ENCODE results near the gene DBR1. TPM values are rescaled to one million over a fixed set of nuclear protein-coding genes. Genes with fewer than 3 reads are reported as not detected.

Gene DBR1
- total and polyA plus RNA-seq, 2 experiments from 2014 or later = 9.7 to 17.2 TPM

DNA sequence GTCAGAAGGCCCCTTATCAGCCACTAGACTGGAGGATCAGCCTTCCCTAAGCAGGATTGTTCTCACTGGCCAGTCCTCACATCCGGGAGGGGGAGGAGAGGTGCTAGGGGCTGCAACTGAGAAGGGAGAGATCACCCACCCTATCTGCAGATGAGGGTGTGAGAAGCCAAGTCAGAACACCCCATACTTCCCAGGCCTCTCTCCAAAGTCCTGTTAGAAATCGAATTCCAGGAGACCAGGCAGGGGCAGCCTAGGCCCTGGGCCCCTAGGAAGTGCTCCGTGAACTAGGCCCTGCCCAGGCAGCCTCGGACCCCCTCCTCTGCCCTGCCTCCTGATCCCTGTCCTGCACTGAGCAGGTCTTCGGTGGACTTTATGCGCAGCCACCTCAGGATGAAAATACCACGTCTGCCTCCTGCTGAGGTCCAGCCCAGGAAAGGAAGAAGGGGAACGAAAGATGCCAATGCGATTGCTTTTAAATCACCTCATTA, 60.2 kb downstream of the DBR1 start:
- no peaks in the 10 kb centered on the region for H3K27me3 ChIP-seq (ENCODE audit: insufficient read depth)
- peaks cover 24% of the 10 kb centered on the region for H3K4me1 Mint-ChIP-seq
- peaks cover 4% of the 10 kb centered on the region for H3K27me3 Mint-ChIP-seq (ENCODE audit: insufficient read depth, low read depth, poor library complexity)
- no peak overlapping the region for H3K27ac ChIP-seq (ENCODE audit: low read depth)
- peak overlapping the region; percentile 90 for H3K4me2 ChIP-seq
- H3F3A ChIP-seq (replicated peaks; ENCODE audit: low read depth) = no peaks in the 10 kb centered on the region
- H3K79me2 ChIP-seq (replicated peaks; ENCODE audit: insufficient read depth) = peaks cover 24% of the 10 kb centered on the region
- no peaks in the 10 kb centered on the region for H3K9me3 Mint-ChIP-seq
- H3K9me2 ChIP-seq (ENCODE audit: insufficient read depth) = no peaks in the 10 kb centered on the region
- peak overlapping the region; percentile 92 for H3K4me3 Mint-ChIP-seq
- H2AFZ ChIP-seq = peak overlapping the region; percentile 96
- peak; percentile 50 for DNase-seq (ENCODE audit: low spot score)
- no peak overlapping the region; the same call in 1 of the 2 replicates for H3K27ac Mint-ChIP-seq
- H4K20me1 ChIP-seq (replicated peaks; ENCODE audit: insufficient read depth) = peaks cover 7% of the 10 kb centered on the region; the same call in 1 of the 2 replicates
- no peaks in the 10 kb centered on the region for H3K36me3 ChIP-seq (ENCODE audit: insufficient read depth)
- peaks cover 23% of the 10 kb centered on the region for H3K4me1 ChIP-seq (ENCODE audit: insufficient read depth)
- TF ChIP-seq, protein P1, sequence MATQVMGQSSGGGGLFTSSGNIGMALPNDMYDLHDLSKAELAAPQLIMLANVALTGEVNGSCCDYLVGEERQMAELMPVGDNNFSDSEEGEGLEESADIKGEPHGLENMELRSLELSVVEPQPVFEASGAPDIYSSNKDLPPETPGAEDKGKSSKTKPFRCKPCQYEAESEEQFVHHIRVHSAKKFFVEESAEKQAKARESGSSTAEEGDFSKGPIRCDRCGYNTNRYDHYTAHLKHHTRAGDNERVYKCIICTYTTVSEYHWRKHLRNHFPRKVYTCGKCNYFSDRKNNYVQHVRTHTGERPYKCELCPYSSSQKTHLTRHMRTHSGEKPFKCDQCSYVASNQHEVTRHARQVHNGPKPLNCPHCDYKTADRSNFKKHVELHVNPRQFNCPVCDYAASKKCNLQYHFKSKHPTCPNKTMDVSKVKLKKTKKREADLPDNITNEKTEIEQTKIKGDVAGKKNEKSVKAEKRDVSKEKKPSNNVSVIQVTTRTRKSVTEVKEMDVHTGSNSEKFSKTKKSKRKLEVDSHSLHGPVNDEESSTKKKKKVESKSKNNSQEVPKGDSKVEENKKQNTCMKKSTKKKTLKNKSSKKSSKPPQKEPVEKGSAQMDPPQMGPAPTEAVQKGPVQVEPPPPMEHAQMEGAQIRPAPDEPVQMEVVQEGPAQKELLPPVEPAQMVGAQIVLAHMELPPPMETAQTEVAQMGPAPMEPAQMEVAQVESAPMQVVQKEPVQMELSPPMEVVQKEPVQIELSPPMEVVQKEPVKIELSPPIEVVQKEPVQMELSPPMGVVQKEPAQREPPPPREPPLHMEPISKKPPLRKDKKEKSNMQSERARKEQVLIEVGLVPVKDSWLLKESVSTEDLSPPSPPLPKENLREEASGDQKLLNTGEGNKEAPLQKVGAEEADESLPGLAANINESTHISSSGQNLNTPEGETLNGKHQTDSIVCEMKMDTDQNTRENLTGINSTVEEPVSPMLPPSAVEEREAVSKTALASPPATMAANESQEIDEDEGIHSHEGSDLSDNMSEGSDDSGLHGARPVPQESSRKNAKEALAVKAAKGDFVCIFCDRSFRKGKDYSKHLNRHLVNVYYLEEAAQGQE (IDR thresholded peaks at IDR 0.05; ENCODE audit: unreplicated experiment) = no peak
- TF ChIP-seq STAT1 (IDR thresholded peaks at IDR 0.05; ENCODE audit: unreplicated experiment) (no peak), ZNF114 (CRISPR knock-in tag; IDR thresholded peaks at IDR 0.05) (no peak), ETS1 (IDR thresholded peaks at IDR 0.05) (no peak), EZH2 (IDR thresholded peaks at IDR 0.05; ENCODE audit: low read depth, unreplicated experiment) (no peak), JUNB (IDR thresholded peaks at IDR 0.05; ENCODE audit: unreplicated experiment) (no peak), ZNF331 (CRISPR knock-in tag; IDR thresholded peaks at IDR 0.05; ENCODE audit: low read depth) (no peak), NANOG (IDR thresholded peaks at IDR 0.05; ENCODE audit: borderline replicate concordance) (no peak), EZH2phosphoT487 (IDR thresholded peaks at IDR 0.05; ENCODE audit: unreplicated experiment) (no peak)
- TF ChIP-seq, protein P2, sequence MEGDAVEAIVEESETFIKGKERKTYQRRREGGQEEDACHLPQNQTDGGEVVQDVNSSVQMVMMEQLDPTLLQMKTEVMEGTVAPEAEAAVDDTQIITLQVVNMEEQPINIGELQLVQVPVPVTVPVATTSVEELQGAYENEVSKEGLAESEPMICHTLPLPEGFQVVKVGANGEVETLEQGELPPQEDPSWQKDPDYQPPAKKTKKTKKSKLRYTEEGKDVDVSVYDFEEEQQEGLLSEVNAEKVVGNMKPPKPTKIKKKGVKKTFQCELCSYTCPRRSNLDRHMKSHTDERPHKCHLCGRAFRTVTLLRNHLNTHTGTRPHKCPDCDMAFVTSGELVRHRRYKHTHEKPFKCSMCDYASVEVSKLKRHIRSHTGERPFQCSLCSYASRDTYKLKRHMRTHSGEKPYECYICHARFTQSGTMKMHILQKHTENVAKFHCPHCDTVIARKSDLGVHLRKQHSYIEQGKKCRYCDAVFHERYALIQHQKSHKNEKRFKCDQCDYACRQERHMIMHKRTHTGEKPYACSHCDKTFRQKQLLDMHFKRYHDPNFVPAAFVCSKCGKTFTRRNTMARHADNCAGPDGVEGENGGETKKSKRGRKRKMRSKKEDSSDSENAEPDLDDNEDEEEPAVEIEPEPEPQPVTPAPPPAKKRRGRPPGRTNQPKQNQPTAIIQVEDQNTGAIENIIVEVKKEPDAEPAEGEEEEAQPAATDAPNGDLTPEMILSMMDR (conservative IDR thresholded peaks at IDR 0.05; ENCODE audit: low read depth in 2 of 2) = no peak
- TF ChIP-seq, protein P3, sequence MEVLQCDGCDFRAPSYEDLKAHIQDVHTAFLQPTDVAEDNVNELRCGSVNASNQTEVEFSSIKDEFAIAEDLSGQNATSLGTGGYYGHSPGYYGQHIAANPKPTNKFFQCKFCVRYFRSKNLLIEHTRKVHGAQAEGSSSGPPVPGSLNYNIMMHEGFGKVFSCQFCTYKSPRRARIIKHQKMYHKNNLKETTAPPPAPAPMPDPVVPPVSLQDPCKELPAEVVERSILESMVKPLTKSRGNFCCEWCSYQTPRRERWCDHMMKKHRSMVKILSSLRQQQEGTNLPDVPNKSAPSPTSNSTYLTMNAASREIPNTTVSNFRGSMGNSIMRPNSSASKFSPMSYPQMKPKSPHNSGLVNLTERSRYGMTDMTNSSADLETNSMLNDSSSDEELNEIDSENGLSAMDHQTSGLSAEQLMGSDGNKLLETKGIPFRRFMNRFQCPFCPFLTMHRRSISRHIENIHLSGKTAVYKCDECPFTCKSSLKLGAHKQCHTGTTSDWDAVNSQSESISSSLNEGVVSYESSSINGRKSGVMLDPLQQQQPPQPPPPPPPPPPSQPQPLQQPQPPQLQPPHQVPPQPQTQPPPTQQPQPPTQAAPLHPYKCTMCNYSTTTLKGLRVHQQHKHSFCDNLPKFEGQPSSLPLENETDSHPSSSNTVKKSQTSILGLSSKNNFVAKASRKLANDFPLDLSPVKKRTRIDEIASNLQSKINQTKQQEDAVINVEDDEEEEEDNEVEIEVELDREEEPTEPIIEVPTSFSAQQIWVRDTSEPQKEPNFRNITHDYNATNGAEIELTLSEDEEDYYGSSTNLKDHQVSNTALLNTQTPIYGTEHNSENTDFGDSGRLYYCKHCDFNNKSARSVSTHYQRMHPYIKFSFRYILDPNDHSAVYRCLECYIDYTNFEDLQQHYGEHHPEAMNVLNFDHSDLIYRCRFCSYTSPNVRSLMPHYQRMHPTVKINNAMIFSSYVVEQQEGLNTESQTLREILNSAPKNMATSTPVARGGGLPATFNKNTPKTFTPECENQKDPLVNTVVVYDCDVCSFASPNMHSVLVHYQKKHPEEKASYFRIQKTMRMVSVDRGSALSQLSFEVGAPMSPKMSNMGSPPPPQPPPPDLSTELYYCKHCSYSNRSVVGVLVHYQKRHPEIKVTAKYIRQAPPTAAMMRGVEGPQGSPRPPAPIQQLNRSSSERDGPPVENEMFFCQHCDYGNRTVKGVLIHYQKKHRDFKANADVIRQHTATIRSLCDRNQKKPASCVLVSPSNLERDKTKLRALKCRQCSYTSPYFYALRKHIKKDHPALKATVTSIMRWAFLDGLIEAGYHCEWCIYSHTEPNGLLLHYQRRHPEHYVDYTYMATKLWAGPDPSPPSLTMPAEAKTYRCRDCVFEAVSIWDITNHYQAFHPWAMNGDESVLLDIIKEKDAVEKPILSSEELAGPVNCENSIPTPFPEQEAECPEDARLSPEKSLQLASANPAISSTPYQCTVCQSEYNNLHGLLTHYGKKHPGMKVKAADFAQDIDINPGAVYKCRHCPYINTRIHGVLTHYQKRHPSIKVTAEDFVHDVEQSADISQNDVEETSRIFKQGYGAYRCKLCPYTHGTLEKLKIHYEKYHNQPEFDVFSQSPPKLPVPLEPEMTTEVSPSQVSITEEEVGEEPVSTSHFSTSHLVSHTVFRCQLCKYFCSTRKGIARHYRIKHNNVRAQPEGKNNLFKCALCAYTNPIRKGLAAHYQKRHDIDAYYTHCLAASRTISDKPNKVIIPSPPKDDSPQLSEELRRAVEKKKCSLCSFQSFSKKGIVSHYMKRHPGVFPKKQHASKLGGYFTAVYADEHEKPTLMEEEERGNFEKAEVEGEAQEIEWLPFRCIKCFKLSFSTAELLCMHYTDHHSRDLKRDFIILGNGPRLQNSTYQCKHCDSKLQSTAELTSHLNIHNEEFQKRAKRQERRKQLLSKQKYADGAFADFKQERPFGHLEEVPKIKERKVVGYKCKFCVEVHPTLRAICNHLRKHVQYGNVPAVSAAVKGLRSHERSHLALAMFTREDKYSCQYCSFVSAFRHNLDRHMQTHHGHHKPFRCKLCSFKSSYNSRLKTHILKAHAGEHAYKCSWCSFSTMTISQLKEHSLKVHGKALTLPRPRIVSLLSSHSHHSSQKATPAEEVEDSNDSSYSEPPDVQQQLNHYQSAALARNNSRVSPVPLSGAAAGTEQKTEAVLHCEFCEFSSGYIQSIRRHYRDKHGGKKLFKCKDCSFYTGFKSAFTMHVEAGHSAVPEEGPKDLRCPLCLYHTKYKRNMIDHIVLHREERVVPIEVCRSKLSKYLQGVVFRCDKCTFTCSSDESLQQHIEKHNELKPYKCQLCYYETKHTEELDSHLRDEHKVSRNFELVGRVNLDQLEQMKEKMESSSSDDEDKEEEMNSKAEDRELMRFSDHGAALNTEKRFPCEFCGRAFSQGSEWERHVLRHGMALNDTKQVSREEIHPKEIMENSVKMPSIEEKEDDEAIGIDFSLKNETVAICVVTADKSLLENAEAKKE (CRISPR knock-in tag; IDR thresholded peaks at IDR 0.05) = no peak
- H3K4me3 ChIP-seq = peak overlapping the region; percentile 97
- H3K36me3 Mint-ChIP-seq (ENCODE audit: low read depth) = no peaks in the 10 kb centered on the region; the same call in 2 of the 3 replicates
- ATAC-seq = peak; percentile 20
